GM21737 (cell line): ENCODE results near the gene UBE2N.
"Not testable (repeated sequence)": the region's sequence is repeated elsewhere in the genome, so short reads cannot be mapped to it uniquely, and the experiment has no call there.

Experiments
- ATAC-seq: cut with Tn5 transposase; IDR thresholded peaks from one replicate; pipeline ENCODE4 v1.9.1; 2021; ENCODE audit warnings: mild to moderate bottlenecking, moderate library complexity; ENCODE audit not compliant: unreplicated experiment

Gene UBE2N

GRCh38 chr12:93381976-93382437 is 59.7 kb downstream of the UBE2N start:
- not testable (repeated sequence) for ATAC-seq

- ATAC-seq = no peak
These were observed 60.4 kb downstream of the UBE2N start for GRCh38 chr12:93381161-93381975.

GRCh38 chr12:93380480-93381121 is 61.1 kb downstream of the UBE2N start:
- no peak for ATAC-seq

- ATAC-seq = no peak
These were observed 61.8 kb downstream of the UBE2N start for GRCh38 chr12:93379981-93380361.

- no peak for ATAC-seq
These were observed 62.3 kb downstream of the UBE2N start for GRCh38 chr12:93379326-93379980.

- ATAC-seq = no peak
These were observed 62.8 kb downstream of the UBE2N start for GRCh38 chr12:93378998-93379325.

GRCh38 chr12:93378196-93378997 is 63.4 kb downstream of the UBE2N start:
- ATAC-seq = peak; percentile 26

GRCh38 chr12:93377252-93378195 is 64.2 kb downstream of the UBE2N start, which contains the start of gene NUDT4:
NUDT4 (plus strand) TSS chr12:93377925; CDS start chr12:93378323, 398 bp downstream.
- ATAC-seq = peak; percentile 60

GRCh38 chr12:93376436-93377251 is 65.1 kb downstream of the UBE2N start:
- ATAC-seq = no peak

- ATAC-seq = no peak
These were observed 65.8 kb downstream of the UBE2N start for GRCh38 chr12:93375906-93376305.

- no peak for ATAC-seq
These were observed 67.6 kb downstream of the UBE2N start for GRCh38 chr12:93373961-93374656.

- ATAC-seq = no peak
These were observed 70.8 kb downstream of the UBE2N start for GRCh38 chr12:93370947-93371346.

- no peak for ATAC-seq
These were observed 72.2 kb downstream of the UBE2N start for GRCh38 chr12:93369505-93369904.

- ATAC-seq = no peak
These were observed 73.0 kb downstream of the UBE2N start for GRCh38 chr12:93368766-93369165.

GRCh38 chr12:93366422-93366821 is 75.3 kb downstream of the UBE2N start:
- no peak for ATAC-seq

- ATAC-seq = no peak
These were observed 75.9 kb downstream of the UBE2N start for GRCh38 chr12:93365616-93366405.

GRCh38 chr12:93363841-93364297 is 77.9 kb downstream of the UBE2N start:
- peak; percentile 63 for ATAC-seq
